Middle frontal gyrus (tissue), 1 donor: ENCODE results near the gene DRGX.

Experiments
- DNase-seq: peaks from one replicate; pipeline ENCODE4 v3.0.0-alpha.2; 2015; ENCODE audit warnings: low spot score; ENCODE audit errors: extremely low spot score

DRGX gene

DNA sequence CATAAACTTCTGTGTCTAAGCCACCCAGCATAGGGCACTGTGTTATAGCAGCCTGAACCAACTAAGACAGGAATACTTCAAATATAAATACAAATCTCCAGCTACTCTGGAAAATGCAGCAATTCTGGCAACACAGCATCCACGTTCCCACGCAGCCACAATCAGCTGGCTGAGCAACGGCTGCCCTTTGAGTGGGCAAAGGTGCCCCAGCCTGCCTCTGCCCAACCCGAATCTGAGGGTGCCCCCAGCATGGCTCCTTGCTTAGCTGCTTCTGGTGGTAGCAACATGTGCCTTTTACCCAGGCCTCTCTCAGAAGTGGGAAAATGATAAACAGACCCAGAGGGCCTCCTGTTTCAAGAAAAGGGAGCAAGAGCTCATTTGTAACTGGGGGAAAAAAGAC, 12.0 kb downstream of the DRGX start:
- no peak for DNase-seq

- no peak for DNase-seq
Measured at GRCh38 chr10:49382826-49383225, 13.1 kb downstream of the DRGX start.

DNA sequence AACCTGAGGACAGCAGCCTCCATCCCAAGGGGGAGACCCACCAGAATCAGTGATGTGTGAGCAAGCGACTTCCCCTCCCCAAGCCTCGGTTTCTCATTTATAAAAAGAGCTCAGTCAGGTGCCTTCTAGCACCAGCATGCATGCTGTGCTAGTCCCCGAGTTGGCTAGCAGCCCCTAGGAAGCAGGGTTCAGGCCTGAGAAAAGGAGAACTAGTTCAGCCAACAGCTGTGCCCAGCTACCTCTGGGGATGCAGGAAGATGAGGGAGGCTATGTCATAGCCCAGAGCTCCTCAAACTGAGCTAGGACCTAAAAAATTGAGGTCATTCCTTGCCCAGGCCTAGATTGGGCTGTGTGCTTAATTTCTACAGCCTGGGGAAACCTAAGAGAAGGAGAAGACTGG, 13.7 kb downstream of the DRGX start:
- no peak for DNase-seq

GRCh38 chr10:49381111-49381900, 14.6 kb downstream of the DRGX start:
- DNase-seq = no peak

DNA sequence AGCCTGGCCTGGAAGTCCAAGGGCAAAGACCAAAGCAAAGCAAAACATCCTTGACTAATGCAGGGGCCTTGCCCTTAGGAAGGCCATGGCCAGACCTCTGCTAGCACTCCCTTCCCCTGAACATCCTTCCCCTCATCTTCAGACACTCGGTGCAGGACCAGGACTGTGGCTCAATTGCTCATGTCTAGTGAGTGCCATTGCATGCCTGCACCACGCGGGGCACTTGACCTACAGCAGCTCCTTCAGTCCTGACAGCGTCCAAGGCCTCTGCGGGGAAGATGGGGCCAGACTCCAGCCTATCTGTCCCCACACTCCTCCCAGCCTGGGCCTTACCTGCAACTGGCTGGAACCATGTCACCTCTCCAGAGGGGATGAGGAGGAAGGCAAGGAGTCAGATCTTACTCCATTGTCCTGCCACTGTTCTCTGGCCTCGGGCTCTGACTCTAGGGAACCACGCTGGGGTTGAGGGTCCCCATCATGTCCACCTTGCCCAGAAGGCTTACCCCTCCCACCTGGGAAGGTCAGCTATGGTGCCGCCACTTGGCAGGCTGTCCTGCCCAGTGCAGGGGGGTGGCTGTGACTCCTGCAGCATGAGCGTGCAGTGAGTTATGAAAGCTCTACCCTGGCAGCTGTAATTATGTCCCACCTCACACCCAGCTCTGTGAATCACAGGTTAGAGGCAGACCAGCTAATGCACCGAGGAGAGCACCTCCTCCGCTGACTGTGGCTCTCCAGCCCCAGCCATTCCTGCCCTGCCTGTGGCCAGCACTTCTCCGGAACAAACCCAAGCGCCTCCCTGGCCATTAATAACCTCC, 16.1 kb downstream of the DRGX start:
- DNase-seq = no peak

DNA sequence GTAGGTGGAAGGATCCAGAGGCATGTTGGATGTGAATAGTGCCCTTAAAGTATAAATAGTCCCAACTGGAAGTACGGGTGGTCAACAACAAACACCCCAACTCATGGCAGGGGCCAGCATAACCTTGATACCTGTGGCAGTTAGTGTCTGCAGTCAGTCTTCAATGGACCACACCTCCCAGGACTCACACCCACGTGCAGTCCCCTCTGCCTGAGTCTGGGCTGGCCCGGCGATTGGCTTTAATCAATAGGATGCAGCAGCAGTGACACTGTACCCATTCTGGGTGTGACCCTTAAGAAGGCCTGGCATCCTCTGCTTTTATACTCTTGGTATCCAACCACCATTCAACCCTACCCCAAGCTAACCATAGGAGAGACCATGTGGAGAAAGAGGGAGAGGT, 18.6 kb downstream of the DRGX start:
- DNase-seq = no peak

GRCh38 chr10:49375611-49376010, 20.3 kb downstream of the DRGX start:
- DNase-seq = no peak

DNA sequence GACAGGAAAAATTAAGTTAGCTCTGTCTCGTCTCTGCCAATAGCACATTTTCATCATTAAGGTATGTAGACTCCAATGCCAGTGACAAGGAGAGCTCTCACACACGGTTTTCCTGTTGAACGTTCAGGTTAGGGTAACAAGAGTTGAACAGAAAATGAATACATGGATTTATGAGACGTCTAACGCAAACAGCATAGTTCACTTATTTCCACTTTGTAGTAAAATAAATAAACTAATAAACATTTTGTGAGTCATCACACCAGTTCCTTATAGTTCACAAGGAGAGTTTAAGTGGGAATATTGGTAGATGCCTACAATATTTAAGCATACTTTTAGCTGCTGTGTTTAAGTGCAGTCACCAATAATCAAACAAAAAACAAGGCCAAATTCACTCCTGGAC, 21.1 kb downstream of the DRGX start:
- DNase-seq = no peak

DNA sequence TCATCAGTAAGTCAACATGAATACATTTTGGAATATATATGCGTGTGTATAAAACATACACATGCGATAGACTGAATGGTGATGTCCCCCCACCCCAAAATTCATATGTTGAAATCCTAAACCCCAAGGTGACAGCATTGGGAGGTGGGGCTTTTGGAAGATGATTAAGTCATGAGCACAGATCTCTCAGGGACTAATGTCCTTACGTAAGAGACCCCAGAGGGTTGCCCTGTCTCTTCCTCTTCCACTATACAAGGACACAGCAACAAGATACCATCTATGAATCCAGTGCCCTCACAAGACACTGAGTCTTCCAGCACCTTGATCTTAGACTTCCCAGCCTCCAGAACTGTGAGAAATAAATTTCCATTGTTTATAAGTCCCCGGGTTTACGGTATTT, 22.5 kb downstream of the DRGX start:
- DNase-seq = no peak

GRCh38 chr10:49371967-49372366, 23.9 kb downstream of the DRGX start:
- no peak for DNase-seq

- no peak for DNase-seq
Measured at GRCh38 chr10:49370326-49371100, 25.4 kb downstream of the DRGX start.

GRCh38 chr10:49369216-49370162, 26.4 kb downstream of the DRGX start:
- no peak for DNase-seq

DNA sequence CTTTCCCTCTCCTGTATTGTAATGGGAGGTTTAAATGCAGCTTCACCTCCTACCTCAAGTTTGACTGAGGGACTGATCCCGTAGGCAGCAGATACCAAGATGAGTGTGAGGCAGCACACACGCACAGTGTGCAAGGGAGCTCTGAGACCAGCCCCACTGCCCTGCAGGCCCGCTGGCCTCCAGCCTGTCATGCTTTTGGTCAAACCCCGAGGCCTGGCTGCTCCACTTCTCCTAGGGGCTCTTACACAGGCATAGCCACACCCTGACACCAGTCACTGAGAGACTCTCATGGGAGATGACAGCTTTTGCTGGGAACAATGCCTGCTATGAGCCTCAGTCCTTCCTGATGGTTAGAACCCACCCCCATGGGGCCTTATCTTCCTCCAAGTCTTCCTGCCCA, 27.6 kb downstream of the DRGX start:
- DNase-seq = no peak

DNA sequence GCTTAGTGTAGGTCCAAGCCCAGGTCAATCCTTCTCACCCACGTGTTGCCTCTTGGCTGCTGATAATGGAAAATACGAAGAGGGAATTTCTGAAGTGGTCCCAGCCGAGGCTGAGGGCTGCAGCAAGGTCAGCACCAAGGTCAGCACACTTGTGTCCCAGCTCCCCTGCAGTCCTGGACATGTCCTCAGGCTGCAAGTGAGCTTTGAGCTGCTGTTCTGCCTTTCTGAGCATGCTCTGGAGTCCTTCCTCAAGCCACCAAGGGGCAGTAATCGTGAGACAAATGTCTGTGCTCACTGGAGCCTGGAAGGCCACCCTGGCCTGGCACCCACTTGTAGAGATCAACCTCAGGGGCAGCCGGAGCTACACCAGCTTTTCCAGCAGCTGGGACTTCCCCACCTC, 28.3 kb downstream of the DRGX start:
- DNase-seq = no peak

DNA sequence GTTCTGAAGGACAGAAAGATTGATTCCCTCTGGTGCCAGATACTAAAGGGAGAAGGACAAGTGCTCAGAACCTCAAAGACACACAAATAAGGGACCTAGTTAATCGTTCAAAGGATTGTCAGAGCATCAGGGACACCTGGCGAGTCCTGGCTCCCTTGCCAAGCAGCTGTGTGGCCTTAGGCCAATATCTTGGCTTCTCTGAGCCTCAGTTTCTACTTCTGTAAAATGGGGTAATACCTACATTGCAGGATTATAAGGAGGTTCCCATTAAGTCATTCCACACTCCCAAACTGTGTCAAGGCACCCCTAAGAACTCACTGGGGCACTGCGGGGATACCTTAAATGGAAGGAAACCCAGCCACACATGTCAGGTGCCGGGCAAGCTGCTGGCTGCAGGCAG, 29.4 kb downstream of the DRGX start:
- no peak for DNase-seq

DNA sequence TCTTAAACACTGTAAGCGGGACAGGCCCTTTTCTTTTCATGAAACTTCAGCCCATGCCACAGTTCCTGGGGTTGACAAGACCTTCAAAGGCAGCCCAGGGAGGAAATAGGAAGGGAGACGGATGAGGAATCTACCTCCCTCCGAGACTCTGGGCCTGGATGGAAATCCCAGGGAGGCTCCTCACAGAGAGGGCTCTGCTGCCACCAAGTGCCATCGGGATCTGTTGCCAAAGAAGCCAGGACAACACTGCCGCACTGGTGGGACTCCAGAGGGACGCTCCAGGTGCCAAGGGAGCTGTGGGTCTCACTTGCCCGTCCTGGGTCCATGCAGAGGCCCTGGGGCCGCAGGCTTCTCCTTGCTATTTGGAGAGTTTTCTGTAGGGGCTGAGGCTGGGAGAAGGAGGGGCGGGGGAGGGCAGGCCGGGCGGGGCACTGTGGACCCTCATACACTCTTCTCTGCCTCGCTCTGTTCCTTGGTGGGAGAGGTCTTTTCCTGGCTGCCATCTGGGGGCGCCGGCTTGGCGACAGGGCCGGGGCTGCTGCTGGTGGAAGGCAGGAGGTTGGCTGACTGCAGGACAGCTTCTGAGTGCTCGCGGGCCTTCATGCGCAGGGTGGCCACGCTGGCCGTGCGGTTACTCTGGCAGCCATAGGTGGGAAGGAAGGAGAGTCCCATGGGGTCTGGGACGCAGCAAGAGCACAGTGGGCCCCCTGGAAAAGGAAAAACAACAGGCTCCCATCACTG, 30.0 kb downstream of the DRGX start:
- DNase-seq = no peak

DNA sequence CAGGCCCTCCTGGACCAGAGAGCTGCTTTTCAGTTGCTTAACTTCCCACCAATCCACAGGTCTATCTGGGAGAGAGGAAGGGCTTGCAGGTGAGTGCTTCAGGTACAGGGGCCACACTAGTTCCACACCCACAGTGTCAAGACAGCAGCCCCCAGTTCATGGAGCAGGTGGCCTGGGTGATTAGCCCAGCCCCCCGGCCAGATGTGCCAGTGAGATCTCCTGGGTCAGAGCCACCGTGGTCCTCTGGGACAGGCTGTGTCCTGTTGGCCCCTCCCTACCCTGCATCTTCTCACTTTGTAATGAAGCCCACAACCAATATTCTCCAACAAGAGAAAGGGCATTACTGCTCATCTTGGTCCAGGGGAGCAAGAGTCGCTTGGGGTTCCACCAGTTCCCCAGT, 30.6 kb downstream of the DRGX start:
- no peak for DNase-seq

GRCh38 chr10:49364747-49365146, 31.1 kb downstream of the DRGX start:
- no peak for DNase-seq

- DNase-seq = no peak
Measured at GRCh38 chr10:49364051-49364450, 31.8 kb downstream of the DRGX start.

- DNase-seq = no peak
Measured at GRCh38 chr10:49363309-49364031, 32.4 kb downstream of the DRGX start.
